Suprapubic skin (tissue), 4 donors: Measurements from ENCODE around the gene GPR108. TPM values are rescaled to one million over a fixed set of nuclear protein-coding genes. Genes with fewer than 3 reads are reported as not detected.

Experiments used
- DNase-seq, 2 donors: peaks; one replicate each; pipeline ENCODE4 v3.0.0-alpha.2; 2019; ENCODE audit warnings: low spot score in 2 of 2
- H3K27ac ChIP-seq: fragments of 200-600 bp; sonication (generic); one replicate; pipeline ENCODE4 v1.5.1; 2019
- H3K27me3 ChIP-seq: fragments of 200-600 bp; sonication (generic); one replicate; pipeline ENCODE4 v1.5.1; 2019
- H3K36me3 ChIP-seq: fragments of 200-600 bp; sonication (generic); one replicate; pipeline ENCODE4 v1.5.1; 2019
- H3K4me1 ChIP-seq: fragments of 200-600 bp; sonication (generic); one replicate; pipeline ENCODE4 v1.5.1; 2019
- H3K4me3 ChIP-seq: fragments of 200-600 bp; sonication (generic); one replicate; pipeline ENCODE4 v1.5.1; 2019; ENCODE audit warnings: mild to moderate bottlenecking
- H3K9me3 ChIP-seq: fragments of 200-600 bp; sonication (generic); one replicate; pipeline ENCODE4 v1.5.1; 2019
- EP300 ChIP-seq: sonication (generic); formaldehyde crosslinking; IDR thresholded peaks from one replicate; pipeline ENCODE4 v1.6.1; 2017; ENCODE audit warnings: antibody characterized with exemption
- POLR2A ChIP-seq, 2 donors: fragments of 450-650 bp; IDR thresholded peaks; one replicate each; pipeline ENCODE4 v1.6.1; 2017; ENCODE audit warnings: antibody characterized with exemption in 2 of 2, mild to moderate bottlenecking in 2 of 2, moderate library complexity in 2 of 2
- POLR2AphosphoS5 ChIP-seq, 3 donors: sonication (generic); formaldehyde crosslinking; IDR thresholded peaks; one replicate each; pipeline ENCODE4 v1.6.1; 2017; ENCODE audit warnings: antibody characterized with exemption in 3 of 3
- WGBS: methylation state at CpG from one replicate; pipeline ENCODE4 v1.1.5; 2018; 5-methylcytosine and 5-hydroxymethylcytosine counted together
- total RNA-seq, 4 donors: library from RNA; depleted of rRNA; stranded (reverse); fragments of >200 nt; gene quantifications; one replicate each; pipeline ENCODE4 v1.1.0, GENCODE V29; 2016
- TF ChIP-seq, protein P1 (sequence below), 2 donors: fragments of 200-600 bp in 1 of 2; fragments of 450-650 bp in 1 of 2; sonication (generic) in 1 of 2; IDR thresholded peaks; one replicate each; pipeline ENCODE4 v1.5.1; 2016 to 2019; ENCODE audit warnings: antibody characterized with exemption in 2 of 2, mild to moderate bottlenecking in 1 of 2, moderate library complexity in 1 of 2

Gene GPR108
- total RNA-seq, 4 donors from 2014 or later, result 52.9 to 72.7 (median 60.7) TPM

DNA sequence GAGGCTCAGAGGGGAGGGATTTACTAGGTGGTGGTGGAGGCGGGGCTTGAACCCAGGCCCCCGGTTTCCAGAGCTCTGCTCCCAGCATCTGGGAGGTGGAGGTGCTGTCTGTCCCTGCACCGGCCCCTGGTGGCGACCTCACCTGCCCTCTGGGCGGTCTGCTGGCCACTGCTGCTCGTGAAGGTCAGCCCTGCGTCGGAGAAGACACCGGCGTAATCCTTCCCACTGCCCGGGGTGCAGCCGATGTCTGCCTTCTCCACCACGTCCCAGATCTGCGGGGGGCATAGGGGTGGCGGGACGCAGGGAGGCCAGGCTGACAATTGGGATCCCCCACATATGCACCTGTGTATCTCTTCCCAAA is 29.7 kb downstream of the GPR108 start:
- peaks cover 30% of the 10 kb centered on the region for H3K27me3 ChIP-seq
- 90% methylated on average over 11 of the region's 16 CpGs for WGBS

DNA sequence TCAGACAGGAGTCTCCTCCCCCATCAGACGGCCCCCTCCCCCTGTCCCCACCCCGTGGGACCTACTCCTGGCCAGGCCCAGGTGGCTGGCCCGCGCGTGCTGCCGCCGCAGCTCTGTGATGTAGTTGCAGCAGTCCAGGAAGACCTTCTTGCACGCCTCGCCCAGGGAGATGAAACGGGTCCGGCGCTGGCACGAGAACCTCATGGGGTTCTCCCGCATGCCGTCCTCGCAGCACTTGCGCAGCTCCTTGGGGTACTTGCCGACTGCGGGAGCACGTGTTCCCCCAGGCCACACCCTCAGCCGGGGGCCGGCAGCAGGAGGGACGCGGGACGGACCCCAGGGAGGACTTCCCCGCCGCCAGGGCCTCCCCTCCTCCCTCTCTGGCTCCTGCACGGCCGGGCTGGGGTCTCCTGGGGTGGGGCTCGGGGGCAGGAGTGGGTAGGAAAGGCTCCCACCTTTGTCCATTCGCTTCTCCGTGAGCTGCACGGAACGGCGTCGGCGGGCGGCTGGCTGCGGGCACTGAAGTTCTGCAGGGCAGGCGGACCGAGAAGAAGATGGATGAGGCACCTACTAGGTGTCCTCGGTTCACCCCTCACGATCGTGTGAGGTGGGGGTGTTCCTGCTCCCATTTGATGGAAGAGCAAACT is 30.2 kb downstream of the GPR108 start:
- H3K36me3 ChIP-seq, result no peaks in the 10 kb centered on the region
- H3K27ac ChIP-seq, result no peak overlapping the region
- DNase-seq, result no peak
- H3K4me3 ChIP-seq, result no peak overlapping the region
- peaks cover 30% of the 10 kb centered on the region for H3K27me3 ChIP-seq
- 85% methylated on average over 26 of the region's 44 CpGs for WGBS
- TF ChIP-seq, protein P1, sequence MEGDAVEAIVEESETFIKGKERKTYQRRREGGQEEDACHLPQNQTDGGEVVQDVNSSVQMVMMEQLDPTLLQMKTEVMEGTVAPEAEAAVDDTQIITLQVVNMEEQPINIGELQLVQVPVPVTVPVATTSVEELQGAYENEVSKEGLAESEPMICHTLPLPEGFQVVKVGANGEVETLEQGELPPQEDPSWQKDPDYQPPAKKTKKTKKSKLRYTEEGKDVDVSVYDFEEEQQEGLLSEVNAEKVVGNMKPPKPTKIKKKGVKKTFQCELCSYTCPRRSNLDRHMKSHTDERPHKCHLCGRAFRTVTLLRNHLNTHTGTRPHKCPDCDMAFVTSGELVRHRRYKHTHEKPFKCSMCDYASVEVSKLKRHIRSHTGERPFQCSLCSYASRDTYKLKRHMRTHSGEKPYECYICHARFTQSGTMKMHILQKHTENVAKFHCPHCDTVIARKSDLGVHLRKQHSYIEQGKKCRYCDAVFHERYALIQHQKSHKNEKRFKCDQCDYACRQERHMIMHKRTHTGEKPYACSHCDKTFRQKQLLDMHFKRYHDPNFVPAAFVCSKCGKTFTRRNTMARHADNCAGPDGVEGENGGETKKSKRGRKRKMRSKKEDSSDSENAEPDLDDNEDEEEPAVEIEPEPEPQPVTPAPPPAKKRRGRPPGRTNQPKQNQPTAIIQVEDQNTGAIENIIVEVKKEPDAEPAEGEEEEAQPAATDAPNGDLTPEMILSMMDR (IDR thresholded peaks at IDR 0.05), result no peak
- TF ChIP-seq POLR2AphosphoS5 (IDR thresholded peaks at IDR 0.05) (no peak), EP300 (no peak), POLR2A (IDR thresholded peaks at IDR 0.05) (no peak)
- peaks cover 4% of the 10 kb centered on the region for H3K4me1 ChIP-seq
- H3K9me3 ChIP-seq, result no peaks in the 10 kb centered on the region

More for the DNA sequence above, 29.7 kb downstream of the GPR108 start:
- DNase-seq, result no peak
- Histone ChIP-seq H3K4me3 (no peak overlapping the region), H3K9me3 (no peaks in the 10 kb centered on the region), H3K27ac (no peak overlapping the region), H3K36me3 (no peaks in the 10 kb centered on the region), H3K4me1 (peaks cover 4% of the 10 kb centered on the region)
- TF ChIP-seq, protein P1 (IDR thresholded peaks at IDR 0.05), result no peak
- TF ChIP-seq EP300 (no peak), POLR2AphosphoS5 (IDR thresholded peaks at IDR 0.05) (no peak), POLR2A (IDR thresholded peaks at IDR 0.05) (no peak)

DNA sequence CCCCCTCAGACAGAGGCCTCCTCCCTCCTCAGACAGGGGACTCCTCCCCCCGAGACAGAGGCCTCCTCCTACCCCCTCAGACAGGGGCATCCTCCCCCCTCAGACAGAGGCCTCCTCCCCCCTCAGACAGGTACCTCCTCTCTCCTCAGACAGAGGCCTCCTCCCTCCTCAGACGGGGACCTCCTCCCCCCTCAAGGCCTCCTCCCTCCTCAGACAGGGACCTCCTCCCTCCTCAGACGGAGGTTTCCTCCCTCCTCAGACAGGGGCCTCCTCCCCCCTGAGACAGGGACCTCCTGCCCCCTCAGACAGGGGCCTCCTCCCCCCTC is 30.8 kb downstream of the GPR108 start:
- Histone ChIP-seq H3K27ac (no peak overlapping the region), H3K36me3 (no peaks in the 10 kb centered on the region), H3K9me3 (no peaks in the 10 kb centered on the region), H3K4me1 (peaks cover 4% of the 10 kb centered on the region), H3K4me3 (no peak overlapping the region), H3K27me3 (peaks cover 30% of the 10 kb centered on the region)
- DNase-seq, result no peak
- no peak for TF ChIP-seq EP300
- no peak for TF ChIP-seq POLR2AphosphoS5 (IDR thresholded peaks at IDR 0.05)
- TF ChIP-seq POLR2A (IDR thresholded peaks at IDR 0.05), result no peak
- TF ChIP-seq, protein P1 (IDR thresholded peaks at IDR 0.05), result no peak
- 82% methylated on average over 3 of the region's 3 CpGs for WGBS

DNA sequence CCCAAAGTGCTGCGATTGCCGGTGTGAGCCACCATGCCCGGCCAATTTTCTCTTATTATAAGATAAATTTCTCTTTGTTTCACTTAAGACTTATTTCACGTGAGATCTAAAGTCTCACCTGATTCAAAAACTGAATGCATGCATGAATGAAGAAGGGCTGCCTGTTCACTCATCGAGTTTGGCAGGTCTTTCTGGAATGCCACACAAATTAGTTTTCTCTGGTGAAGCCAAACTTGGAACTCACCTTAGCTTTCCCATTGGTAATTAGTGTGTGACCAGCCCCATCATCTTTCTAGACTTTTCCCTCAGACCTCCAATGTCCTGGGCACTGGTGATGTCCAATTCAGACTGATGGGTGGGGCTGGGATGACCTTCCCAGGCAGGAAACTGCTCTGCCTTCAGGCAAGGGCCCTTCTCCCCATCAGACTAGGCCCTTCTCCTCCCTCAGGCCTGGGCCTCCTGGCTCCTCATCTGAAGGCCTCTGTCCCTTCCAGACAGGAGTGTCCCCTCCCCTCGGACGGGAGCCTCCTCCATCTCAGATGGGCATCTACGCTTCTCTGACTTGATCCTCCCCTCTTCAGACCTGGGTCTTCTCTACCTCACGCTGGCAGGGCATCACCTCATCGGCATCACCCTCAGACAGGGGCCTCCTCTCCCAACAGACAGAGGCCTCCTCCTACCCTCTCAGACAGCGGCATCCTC is 31.3 kb downstream of the GPR108 start:
- H3K36me3 ChIP-seq, result no peaks in the 10 kb centered on the region
- H3K9me3 ChIP-seq, result no peaks in the 10 kb centered on the region
- no peak overlapping the region for H3K27ac ChIP-seq
- peaks cover 4% of the 10 kb centered on the region for H3K4me1 ChIP-seq
- peaks cover 29% of the 10 kb centered on the region for H3K27me3 ChIP-seq
- no peak overlapping the region for H3K4me3 ChIP-seq
- 72% methylated on average over 11 of the region's 11 CpGs for WGBS
- TF ChIP-seq EP300 (no peak), POLR2AphosphoS5 (IDR thresholded peaks at IDR 0.05) (no peak), POLR2A (IDR thresholded peaks at IDR 0.05) (no peak)
- TF ChIP-seq, protein P1 (IDR thresholded peaks at IDR 0.05), result no peak
- no peak for DNase-seq

DNA sequence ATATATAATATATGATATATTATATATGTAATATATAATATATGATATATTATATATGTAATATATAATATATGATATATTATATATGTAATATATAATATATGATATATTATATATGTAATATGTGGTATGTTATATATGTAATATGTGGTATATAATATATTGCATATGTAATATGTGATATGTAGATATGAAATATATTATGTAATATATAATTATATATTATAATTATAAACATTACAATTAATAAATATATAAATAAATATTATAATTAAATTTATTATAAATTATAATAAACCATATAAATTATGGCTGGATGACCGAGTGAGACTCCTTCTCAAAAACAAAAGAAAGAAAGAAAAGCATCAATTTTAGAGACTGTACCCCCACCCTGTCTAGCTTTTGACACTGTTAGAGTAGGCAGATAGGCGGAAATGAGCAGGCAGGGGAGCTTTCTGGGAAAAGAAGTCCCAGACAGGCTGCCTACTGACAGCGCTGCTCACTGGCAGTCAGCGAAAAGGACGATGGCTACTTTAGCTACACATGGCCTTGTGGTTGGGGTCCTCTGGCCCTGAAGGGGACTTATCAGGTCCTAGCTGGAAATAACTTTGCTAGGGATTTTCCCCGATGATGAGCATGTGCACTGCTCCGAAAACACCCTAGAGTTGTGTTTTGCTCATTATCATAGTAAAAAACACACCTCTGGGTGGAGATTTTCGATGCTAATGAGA is 36.6 kb downstream of the GPR108 start:
- Histone ChIP-seq H3K36me3 (no peaks in the 10 kb centered on the region), H3K4me1 (no peaks in the 10 kb centered on the region), H3K27ac (no peak overlapping the region), H3K9me3 (no peaks in the 10 kb centered on the region), H3K27me3 (no peaks in the 10 kb centered on the region), H3K4me3 (no peak overlapping the region)
- TF ChIP-seq, protein P1 (IDR thresholded peaks at IDR 0.05), result no peak
- no peak for TF ChIP-seq POLR2A (IDR thresholded peaks at IDR 0.05)
- no peak for TF ChIP-seq POLR2AphosphoS5 (IDR thresholded peaks at IDR 0.05)
- TF ChIP-seq EP300, result no peak
- DNase-seq, result no peak
- 85% methylated on average over 7 of the region's 8 CpGs for WGBS
